Gastrocnemius medialis (tissue), 4 donors: ENCODE data around the gene ILKAP. TPM values are rescaled to one million over a fixed set of nuclear protein-coding genes. Genes with fewer than 3 reads are reported as not detected.

Source experiments
- ATAC-seq, 2 donors: fragments of 150-250 bp; one replicate each; pipeline ENCODE4 v1.9.1; 2016
- DNase-seq, 2 donors: peaks; one replicate each; pipeline ENCODE4 v3.0.0-alpha.2; 2019
- H3K27ac ChIP-seq, 4 donors: fragments of 200-600 bp; sonication (generic); 1 replicate in 1 of 4; 2 replicates in 3 of 4; pipeline ENCODE4 v1.5.1; 2016 to 2018; ENCODE audit warnings: mild to moderate bottlenecking in 2 of 4, moderate library complexity in 1 of 4
- H3K27me3 ChIP-seq, 3 donors: fragments of 200-600 bp; sonication (generic) in 2 of 3; 1 replicate in 1 of 3; 2 replicates in 2 of 3; pipeline versions ENCODE4 v1.5.1 to v1.6.0; 2016 to 2019; ENCODE audit warnings: mild to moderate bottlenecking in 1 of 3, moderate library complexity in 1 of 3
- H3K36me3 ChIP-seq, 2 donors: fragments of 200-600 bp; sonication (generic) in 1 of 2; one replicate each; pipeline ENCODE4 v1.5.1; 2017 to 2018
- H3K4me1 ChIP-seq, 2 donors: fragments of 200-600 bp; sonication (generic) in 1 of 2; one replicate each; pipeline ENCODE4 v1.5.1; 2016 to 2017; ENCODE audit warnings: mild to moderate bottlenecking in 2 of 2
- H3K4me3 ChIP-seq, 4 donors: fragments of 200-600 bp; sonication (generic) in 3 of 4; 1 replicate in 1 of 4; 2 replicates in 3 of 4; pipeline ENCODE4 v1.5.1; 2016 to 2019; ENCODE audit warnings: mild to moderate bottlenecking in 2 of 4
- H3K9me3 ChIP-seq, 3 donors: fragments of 200-600 bp; sonication (generic) in 2 of 3; 1 replicate in 1 of 3; 2 replicates in 2 of 3; pipeline ENCODE4 v1.5.1; 2016 to 2019
- CTCF ChIP-seq, 5 experiments: fragments of 450-650 bp in 3 of 5; fragments of 200-600 bp in 2 of 5; sonication (generic) in 2 of 5; IDR thresholded peaks in 4 of 5; conservative IDR thresholded peaks in 1 of 5; 1 replicate in 4 of 5; 2 replicates in 1 of 5; pipeline ENCODE4 v1.5.1; 2016 to 2019; ENCODE audit warnings: antibody characterized with exemption in 5 of 5, mild to moderate bottlenecking in 3 of 5, moderate library complexity in 3 of 5
- POLR2A ChIP-seq, 2 donors: fragments of 450-650 bp; IDR thresholded peaks; one replicate each; pipeline ENCODE4 v1.6.1; 2017; ENCODE audit warnings: antibody characterized with exemption in 2 of 2, mild to moderate bottlenecking in 2 of 2, moderate library complexity in 2 of 2
- in situ Hi-C, 4 donors: fragments of 200-750 bp; cut with MboI; loops; one replicate each; pipeline versions ENCODE4 v1.15.0 to v1.8.0; 2017; ENCODE audit warnings: low sequenced_read_pairs in 4 of 4
- intact Hi-C: fragments of 100-400 bp; cut with DNase I; formaldehyde crosslinking; loops from one replicate; pipeline ENCODE4 v1.15.1; 2023; ENCODE audit warnings: low total_unique reads
- total RNA-seq, 4 donors: library from RNA; depleted of rRNA; stranded (reverse); fragments of >200 nt; gene quantifications; one replicate each; pipeline versions ENCODE4 v1.1.0 to v1.2.3, GENCODE V29; 2016

ILKAP gene
- total RNA-seq, 4 donors from 2014 or later = 16.6 to 30.1 (median 23.3) TPM

- Histone ChIP-seq H3K36me3 (peaks cover 7 to 97% of the 10 kb centered on the region in 2 donors), H3K4me1 (peaks cover 0 to 10% of the 10 kb centered on the region in 2 donors), H3K27ac (no peak overlapping the region), H3K4me3 (no peak overlapping the region), H3K27me3 (no peaks in the 10 kb centered on the region), H3K9me3 (no peaks in the 10 kb centered on the region)
- in situ Hi-C loops (no loop called here), intact Hi-C loops (no loop called here)
- ATAC-seq (no peak), DNase-seq (no peak)
- no peak for TF ChIP-seq CTCF (IDR thresholded peaks at IDR 0.05 in 4 of 5, conservative IDR thresholded peaks at IDR 0.05 in 1 of 5)
Observed at GRCh38 chr2:238187618-238188548, 15.6 kb downstream of the ILKAP start.

- no peak overlapping the region for H3K27ac ChIP-seq
- H3K36me3 ChIP-seq = peaks cover 0 to 100% of the 10 kb centered on the region in 2 donors
- no peak overlapping the region for H3K4me3 ChIP-seq
- in situ Hi-C loops (no loop called here), intact Hi-C loops (no loop called here)
- H3K27me3 ChIP-seq = no peaks in the 10 kb centered on the region
- no peaks in the 10 kb centered on the region for H3K9me3 ChIP-seq
- TF ChIP-seq POLR2A (IDR thresholded peaks at IDR 0.05) (no peak), CTCF (IDR thresholded peaks at IDR 0.05 in 4 of 5, conservative IDR thresholded peaks at IDR 0.05 in 1 of 5) (no peak)
- no peak for DNase-seq
- ATAC-seq = no peak
- no peaks in the 10 kb centered on the region for H3K4me1 ChIP-seq
Observed at GRCh38 chr2:238183821-238184220, 19.7 kb downstream of the ILKAP start.

GRCh38 chr2:238182362-238182761 is 21.1 kb downstream of the ILKAP start:
- Histone ChIP-seq H3K27ac (no peak overlapping the region), H3K4me3 (no peak overlapping the region), H3K27me3 (no peaks in the 10 kb centered on the region), H3K9me3 (no peaks in the 10 kb centered on the region), H3K4me1 (no peaks in the 10 kb centered on the region), H3K36me3 (peaks cover 0 to 100% of the 10 kb centered on the region in 2 donors)
- in situ Hi-C loops = no loop called here
- DNase-seq = no peak
- ATAC-seq = no peak
- intact Hi-C loops = no loop called here
- no peak for TF ChIP-seq CTCF (IDR thresholded peaks at IDR 0.05 in 4 of 5, conservative IDR thresholded peaks at IDR 0.05 in 1 of 5)
- no peak for TF ChIP-seq POLR2A (IDR thresholded peaks at IDR 0.05)

GRCh38 chr2:238180554-238180953 is 22.9 kb downstream of the ILKAP start:
- Histone ChIP-seq H3K4me1 (no peaks in the 10 kb centered on the region), H3K27me3 (no peaks in the 10 kb centered on the region), H3K36me3 (peaks cover 0 to 84% of the 10 kb centered on the region in 2 donors), H3K4me3 (no peak overlapping the region), H3K9me3 (no peaks in the 10 kb centered on the region), H3K27ac (no peak overlapping the region)
- DNase-seq (no peak), ATAC-seq (no peak)
- TF ChIP-seq CTCF (IDR thresholded peaks at IDR 0.05 in 4 of 5, conservative IDR thresholded peaks at IDR 0.05 in 1 of 5) (no peak), POLR2A (IDR thresholded peaks at IDR 0.05) (no peak)
- in situ Hi-C loops = no loop called here
- intact Hi-C loops = no loop called here
